HG02588 (cell line): ENCODE results near the gene C14orf132.

Experiments
- ATAC-seq: cut with Tn5 transposase; IDR thresholded peaks from one replicate; pipeline ENCODE4 v1.9.1; 2021; ENCODE audit warnings: mild to moderate bottlenecking, moderate library complexity; ENCODE audit not compliant: unreplicated experiment

Gene C14orf132

DNA sequence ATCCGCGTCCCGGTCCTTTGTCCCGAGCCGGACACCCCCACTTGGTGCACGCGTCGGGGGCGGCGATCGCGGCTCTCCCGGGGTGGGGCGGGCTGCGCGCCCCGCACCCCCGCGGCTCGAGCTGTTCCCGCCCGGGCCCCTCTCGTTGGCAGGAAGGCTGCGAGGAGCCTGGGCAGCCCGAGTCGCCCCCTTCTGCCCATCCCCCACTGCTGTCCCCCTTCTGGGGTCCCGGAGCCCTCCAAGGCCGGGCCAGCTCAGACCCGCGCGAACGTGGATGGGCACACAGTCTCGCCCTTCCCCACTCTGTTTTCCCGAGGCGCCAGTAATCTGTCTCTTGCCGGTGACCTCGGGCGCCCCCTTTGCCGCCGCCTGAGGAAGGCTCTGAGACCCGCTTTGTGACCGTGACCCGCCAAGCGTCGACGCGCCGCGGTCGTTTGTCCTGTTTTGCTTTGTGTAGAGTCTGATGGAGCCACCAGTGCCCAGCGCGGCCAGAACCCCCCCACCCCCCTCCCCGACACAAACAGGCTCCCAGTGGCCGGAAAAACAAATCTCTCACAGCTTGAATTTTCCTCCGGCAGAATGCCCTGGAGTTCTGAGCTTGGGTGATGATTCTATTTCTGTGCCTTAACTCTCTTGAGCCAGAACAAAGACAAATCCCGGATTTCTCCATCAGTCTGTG, 610 bp downstream of the C14orf132 start:
- no peak for ATAC-seq

DNA sequence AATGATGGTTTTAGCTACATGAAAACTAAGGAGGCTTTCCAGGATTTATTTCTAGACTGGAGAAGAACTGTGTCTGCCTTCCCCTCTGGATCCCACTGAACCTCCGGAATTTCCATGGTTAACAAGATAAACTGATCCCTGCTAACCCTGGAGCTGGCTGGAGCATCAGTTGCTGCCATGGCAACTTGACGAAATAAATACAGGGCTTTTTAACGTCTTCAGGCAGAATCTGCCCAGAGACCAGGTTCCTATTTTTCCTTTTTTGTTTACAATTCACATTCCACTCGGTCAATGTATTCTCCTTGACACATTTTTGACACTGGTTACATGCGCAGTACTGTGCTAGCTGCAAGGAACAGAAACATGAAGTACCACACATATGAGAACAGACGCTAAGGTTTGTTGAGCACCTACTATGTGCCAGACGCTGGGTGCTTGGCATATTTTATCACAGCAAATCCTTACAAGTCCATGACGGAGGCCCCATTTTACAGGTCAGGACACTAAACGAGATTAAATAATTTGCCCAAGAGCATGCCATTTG, 1.7 kb downstream of the C14orf132 start:
- no peak for ATAC-seq

DNA sequence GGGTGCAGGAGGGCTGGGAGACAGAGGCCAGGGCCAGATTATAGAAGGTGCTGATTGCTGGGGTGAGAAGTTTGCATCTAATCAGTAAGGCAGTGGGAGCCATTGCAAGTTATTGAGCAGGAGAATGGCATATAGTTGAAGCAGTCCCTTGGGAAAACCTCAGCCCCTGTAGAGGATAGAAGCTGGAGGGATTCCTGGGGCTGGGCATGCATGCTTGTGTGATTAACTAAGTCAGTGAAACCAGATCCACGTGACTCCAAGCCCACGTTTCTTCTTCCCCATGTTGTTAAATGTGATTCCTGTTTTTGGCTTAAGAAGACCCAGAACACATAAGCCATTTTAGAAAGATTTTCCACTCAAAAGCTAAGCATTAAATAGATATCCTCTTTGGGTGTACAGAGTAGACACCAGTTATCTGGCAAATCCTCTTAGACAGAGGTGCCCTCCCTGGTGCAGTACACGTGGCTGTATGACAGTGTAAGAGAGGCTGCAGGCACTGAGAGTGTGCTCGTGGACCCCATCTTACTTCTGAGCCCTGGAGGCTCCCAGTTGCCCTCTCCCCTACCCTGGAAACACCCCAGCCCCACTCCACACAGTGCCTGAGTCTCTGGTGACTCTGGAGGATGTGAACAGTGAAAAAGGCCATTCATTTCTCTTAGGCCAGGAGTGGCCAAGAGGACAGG, 3.2 kb downstream of the C14orf132 start:
- no peak for ATAC-seq

DNA sequence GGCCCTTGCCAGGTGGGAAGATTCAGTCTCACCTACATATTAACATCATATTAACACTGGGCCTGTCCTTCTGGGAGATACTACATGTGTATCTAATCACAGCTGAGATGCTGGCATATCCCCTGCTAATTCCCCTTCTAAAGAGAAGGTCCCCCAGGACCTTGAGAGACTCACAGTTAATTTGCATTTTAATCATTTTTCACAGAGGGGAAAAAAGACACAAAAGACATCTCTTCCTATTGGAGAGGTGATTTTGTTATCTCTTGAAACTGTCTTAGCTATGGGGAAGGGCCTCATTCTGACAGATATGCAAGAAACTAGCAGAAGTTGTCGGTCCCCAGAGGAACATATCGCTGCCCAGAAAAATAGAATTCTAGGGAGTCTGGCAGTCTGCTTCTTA, 7.5 kb downstream of the C14orf132 start:
- ATAC-seq, result no peak

DNA sequence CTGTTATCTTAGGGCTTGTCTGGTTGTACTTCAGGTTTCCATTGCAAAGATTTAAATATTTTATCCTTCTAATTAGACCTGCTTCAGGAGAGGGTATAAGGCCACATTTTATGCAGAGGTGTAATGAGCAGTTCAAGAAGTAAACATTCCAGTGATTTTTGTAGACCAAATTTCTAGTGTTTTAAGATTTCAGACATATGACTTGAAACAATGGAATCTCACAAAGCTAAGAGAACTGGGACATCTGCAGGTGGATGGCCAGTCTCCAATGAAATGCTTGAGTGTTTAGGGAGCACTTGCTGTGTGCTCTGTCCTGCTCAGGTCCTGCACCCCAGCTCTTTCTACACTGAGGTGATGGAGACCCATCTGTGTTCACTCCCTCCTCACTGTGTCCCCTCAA, 7.9 kb downstream of the C14orf132 start:
- ATAC-seq, result no peak

DNA sequence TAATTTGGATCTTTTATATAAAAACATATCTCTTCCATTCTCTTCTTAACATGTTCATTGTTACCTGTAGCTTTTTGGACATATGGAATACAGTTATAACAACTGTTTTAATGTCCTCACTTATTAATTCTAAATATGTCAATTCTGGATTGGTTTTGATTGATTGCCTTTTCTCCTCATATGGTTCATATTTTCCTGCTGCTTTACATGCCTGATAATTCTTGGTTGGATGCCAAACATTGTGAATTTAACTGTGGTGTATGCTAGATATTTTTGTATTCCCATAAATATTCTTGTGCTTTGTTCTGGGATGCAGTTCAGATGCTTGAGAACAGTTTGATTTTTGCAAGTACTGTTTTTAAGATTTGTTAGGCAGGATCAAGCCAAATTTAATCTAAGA, 10.8 kb downstream of the C14orf132 start:
- no peak for ATAC-seq

DNA sequence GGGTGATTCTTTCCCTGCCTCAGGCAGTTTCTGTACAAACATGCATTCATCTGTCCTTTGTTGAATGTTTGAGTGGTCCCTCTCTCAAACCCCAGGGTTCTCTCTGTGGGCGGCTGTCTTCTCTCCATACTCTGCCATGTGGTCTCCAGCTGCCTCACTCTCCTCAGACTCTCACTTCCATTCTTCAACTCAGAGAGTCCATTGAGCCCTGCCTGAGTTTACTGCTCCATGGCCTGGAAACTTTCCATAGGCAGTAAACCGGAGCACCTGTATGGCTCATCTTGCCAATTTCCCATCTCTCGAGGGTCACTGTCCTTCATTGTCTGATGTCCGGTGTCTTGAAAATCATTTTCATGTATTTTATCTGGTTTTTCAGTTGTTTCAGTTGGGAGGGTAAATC, 11.3 kb downstream of the C14orf132 start:
- no peak for ATAC-seq

DNA sequence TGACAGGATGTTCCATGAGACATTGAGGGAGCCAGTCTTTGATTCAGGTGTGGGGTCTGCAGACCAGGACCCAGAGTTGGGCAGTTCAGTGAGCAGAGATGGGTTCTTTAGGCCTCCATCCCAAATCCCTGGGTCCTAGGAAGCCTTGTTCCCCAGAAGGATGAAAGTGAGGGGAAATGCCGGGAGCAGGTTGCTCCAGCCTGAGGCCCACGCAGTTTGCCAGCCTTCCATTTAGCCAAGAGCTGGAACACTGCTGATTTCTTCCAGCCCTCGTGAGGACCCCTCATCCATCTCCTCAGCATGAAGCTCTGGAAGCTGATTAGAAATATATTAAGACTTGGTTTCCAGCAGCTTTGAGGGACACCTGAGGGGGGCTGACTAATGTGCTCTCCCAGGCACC, 12.1 kb downstream of the C14orf132 start:
- no peak for ATAC-seq

DNA sequence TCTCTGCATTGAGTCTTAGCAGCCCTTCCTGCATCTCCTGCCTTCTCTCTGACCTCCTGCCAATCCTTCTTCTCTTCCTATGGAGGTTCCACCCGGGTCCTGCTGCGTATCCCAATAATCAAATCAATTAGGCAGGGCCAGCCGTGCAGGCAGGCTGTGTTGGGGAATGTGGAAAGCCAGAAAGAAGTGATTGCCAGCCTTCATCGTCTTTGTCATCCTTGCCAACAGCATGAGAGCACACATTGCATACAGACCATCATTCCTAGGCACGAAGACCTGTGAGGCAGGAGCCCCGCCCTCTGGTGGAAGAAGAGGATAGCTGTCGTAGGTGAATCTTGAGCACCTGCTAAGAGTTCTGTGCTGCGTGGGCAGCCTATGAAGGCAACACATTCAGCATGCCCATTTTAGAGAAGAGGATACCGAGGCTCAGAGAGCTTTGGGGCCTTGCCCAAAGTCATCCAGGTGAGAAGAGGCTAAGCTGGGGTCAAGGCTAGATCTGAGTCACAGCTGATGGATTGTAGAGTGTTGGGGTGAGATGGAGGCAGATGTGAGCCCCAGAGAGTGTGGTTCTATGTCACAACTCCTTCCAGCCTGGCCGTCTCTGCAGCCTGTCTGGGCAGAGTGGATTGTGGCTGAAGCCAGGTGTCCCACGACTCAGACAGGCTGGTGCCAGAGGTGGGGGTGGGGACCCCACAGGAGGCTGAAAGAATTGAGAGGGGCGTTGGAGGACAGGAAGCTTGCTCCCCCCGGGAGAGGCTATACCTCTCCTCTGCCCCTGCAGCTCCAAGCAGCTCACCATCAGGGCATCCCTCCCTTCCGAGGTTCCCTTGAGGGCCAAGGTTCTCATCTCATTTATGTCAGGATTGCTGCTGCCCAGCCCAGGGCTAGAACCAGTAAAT, 12.7 kb downstream of the C14orf132 start:
- ATAC-seq, result no peak

DNA sequence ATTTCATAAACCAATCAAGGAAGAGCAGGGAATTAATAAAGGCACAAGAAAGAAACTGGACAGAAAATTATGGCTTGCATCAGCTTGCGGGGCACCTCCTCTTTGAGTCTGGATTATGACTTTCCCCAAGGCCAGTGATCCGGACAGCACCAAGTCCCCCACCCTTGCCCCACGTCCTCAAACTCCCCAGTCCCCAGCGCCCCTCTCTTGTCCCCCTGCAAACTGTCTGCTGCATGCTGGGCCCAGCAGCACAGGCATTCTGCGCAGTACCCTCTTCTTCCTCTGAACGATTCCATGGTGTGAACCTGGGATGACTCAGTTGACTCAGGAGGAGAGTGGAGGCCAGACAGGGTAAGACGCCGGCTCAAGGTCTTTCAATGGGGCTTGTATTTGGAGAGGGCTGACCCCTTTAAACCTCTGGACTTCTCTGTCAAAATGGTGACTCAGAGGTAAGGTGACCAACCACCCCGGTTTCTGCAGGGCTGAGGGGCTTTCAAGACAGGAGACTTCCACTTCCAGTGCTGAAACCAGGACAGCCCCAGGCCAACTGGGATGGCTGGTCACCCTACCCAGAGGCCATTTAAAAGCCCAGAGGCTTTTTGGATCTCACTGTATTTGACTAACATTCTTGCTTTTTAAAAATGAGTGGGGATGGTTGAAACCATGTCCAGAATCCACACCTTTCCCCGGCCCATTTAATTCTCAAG, 13.5 kb downstream of the C14orf132 start:
- no peak for ATAC-seq

DNA sequence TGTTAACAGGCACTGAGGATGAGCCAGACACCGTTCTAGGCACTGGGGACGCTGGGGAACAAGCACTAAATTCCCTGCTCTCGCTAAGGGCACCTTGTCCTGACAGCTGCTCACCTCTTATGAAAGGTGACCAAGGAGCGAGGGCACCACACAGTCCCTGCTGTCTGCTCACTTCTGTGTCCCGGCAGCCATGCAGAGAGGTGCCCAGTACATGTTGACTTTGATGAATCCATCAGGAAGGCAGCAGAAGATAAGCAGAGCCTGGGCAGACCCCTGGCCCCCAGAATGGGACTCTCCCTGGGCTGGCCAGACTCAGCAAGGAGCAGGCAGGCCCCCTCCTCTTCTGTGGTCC, 14.1 kb downstream of the C14orf132 start:
- no peak for ATAC-seq

DNA sequence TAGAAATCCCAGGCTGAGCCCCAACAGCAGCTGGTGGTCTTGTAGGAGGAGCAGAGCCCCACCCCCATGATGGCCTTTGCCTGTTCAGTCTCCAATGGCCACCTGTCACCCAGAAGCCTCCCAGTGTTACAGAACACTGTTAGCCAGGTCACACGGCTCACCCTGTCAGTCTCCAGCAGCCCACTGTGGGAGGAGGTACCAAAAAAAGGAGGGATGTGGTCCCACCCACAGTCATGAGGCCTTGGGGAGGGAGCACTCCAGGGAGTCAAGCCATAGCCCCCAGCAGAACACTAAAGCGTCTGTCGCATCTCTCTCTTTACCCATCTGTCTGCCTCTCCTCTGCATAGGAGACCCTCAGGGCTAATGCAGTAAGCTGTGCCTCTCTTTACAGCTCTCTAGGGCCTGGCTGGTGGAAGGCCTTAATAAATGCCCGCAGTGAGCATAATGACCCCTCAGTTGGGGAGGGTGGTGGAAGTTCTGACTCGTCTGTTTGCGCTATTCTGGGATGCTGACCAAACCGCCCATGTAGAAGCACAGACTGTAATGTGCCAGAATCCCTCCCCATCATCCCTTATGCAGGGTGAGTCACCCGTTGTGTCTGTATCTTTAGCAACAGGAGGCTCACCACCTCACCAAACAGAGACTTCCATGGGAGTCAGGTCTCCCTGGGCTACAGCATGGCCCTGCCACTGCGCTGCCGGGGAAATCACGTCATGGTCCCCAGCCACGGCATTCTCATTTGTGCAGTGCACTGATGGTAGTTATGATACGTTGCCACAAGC, 14.6 kb downstream of the C14orf132 start:
- no peak for ATAC-seq

DNA sequence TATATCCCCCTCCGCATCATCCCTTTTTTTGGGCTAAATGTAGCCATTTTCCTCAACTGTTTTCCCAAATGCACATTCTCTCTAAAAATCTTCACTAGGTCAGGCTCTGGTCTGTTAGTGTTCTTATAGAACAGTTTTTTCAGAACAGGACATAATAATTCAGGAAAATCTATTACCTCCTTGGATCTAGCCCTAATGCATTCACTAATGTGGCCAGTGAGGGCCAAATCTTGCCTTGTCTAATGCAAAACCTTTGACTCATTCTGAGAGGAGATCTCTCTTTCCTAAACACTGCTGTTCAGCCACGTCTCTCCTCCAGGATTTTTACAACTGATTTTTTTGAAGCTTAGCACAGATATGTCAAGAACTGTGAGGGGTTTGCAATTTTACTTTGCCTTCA, 15.5 kb downstream of the C14orf132 start:
- ATAC-seq, result no peak

DNA sequence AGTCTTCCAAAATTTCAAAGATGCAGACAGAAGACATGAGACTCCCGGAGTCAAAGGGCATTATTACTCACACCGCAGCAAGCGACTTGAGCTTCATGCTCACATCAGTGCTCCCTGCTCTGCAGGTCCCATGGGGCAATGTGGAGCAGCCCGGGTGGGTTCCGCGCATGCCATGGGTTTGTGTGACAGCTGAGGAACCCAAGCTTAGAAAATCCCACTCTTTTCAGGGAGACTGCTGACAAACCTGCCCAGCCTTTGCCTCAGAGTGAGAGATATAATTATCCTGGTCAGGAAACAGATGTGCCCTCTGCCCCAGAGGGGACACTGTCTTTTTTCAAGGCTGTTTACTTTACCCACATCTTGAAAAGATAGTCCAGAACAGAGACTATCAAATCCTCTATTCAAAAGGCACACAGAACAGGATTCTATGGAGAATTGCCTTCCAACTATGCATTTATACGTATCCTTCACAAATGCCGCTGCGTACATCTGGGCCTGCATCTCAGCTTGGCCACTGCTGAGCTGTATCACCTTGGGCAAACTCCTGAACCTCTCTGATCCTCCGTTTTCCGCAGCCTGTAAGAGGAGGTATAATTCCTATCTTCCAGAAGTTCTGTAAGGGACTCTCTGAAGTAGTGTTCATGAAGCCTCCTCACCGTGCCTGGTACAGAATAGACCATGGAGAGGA, 16.0 kb downstream of the C14orf132 start:
- no peak for ATAC-seq

DNA sequence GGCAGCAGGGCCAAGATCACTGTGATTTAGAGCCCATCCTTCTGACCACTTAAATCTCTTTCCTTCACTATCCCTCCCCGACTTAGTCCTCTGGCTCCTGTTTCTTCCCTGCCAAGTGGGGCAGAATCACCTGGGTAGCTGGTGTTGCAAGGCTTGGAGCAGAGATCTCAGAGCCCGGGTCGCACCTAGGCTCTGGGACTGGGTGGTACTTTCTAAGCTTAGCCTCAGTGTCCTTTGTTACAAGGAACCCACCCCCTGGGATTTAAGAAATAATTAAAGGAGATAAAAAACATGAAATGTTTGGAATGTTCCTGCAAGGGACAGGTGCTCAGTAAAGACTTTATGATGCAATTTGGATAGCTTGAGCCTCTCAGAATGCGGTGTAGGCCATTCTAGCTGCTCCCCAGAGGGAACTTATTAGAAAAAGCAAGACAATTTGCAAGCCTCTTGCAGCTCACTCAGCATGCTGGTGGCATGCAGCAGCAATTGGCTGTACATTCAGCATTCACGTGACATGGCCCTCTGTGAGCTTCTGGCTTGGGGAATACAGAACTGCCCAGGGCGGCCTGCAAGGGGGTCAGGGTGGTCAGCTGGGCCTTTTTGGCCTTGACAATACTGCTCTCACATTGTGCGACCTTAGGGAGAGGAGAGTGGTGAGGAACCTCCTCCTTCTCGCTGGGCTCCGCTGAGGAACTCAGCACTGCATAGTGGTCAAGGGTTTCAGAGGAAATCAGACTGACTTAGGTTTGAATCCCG, 16.8 kb downstream of the C14orf132 start:
- no peak for ATAC-seq

DNA sequence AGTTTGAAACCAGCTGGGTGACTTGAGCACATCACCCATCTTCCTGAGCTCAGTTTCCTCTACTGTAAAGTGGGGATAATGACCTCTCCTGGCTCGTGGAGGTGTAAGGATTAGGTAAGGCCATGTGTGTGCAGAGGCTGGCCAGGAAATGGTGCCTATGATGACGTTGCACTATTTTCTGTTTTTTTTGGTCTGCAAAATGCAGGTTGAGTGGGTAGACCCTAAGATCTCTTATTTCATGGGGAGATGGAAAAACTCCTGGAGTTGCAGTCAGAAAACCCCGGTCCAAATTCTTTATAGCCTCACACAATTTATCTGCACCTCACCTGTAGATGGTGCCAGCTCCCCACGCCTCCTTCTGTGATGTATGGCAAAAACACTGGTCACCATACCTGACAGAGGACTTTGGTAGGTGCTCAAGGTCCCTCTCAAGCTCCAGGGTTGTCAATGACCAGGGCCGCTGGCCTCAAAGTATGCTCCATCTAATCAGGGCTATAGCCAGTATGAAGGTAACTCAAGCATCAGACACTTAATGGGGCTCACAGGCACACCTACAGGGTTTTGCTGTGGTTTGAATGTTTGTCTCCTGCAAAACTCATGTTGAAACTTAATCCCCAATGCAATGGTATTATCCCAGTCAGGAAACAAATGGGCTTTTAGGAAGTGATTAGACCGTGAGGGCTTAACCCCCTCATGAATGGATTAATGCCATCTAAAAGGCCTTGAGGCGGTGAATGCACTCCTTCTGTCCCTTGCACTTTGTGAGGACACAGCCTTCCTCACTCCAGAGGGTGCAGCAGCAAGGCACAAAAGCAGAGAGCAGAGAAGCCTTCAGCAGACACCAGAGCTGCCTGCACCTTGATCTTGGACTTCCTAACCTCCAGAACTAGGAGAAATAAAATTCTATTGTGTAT, 17.6 kb downstream of the C14orf132 start:
- no peak for ATAC-seq

DNA sequence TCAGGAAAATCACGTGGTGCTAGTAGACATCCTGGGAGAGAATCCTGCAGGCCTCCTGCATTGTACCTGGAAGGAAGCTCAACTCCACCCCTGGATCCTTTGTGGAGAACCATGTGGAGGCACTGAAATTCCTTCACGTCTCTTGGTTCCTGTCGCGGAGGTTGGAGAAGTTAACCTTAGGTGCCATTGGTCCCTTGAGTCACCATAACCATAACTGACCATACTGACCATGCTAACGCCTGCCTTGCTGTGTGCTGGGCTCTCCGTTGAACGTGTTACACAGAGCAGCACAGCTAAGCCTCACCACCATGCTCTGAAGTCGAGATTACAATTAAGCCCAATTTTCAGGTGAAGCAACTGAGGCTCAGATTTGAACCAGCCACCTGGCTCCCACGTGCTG, 18.6 kb downstream of the C14orf132 start:
- ATAC-seq, result no peak
